ENCODE results near the gene HOXB5.

DNA sequence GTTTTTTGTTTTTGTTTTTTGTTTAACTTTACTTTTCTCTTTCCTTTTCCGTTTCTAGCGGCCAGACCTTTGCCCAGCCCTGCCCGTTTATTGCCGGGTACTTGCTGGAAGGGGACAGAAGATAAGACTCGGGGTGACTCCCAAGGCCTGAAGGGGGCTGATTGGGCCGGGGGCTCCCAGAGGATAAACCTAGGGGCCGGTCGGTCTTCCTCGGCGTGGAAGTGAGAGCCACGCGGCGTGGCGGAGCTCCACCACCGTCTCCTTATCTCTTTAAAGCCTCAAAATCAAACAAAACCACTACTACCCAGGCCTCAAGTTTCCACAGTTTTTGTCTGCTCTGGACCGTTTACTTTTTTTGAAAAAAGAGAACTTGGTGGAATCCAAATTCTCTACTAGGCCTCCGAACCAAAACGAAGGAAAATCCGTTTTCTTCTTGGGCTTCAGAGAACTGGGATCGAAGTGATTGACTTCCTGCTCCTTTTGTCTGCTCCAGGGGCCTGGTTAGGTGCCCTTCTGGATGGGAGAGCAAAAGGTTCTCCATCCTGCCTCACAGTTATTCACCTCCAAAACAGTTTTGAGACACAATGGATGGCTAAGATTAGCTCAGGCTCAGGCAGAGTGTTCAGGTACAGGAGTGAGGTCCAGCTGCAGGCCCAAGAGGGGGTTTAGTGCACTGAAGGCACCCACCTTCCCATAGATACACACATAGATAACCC is 41.1 kb upstream of the HOXB5 start:
- no peak for TF ChIP-seq CTCF (IDR thresholded peaks at IDR 0.05)
- TF ChIP-seq POLR2A (IDR thresholded peaks at IDR 0.05), result no peak
